GM12878 (cell line): Measurements from ENCODE around the gene CHAC1. TPM values are rescaled to one million over a fixed set of nuclear protein-coding genes. Genes with fewer than 3 reads are reported as not detected.

ENCODE experiments used
- ATAC-seq: fragments of 200-7000 bp; cut with Tn5 transposase; 3 replicates; pipeline ENCODE4 v1.9.1; 2020; ENCODE audit warnings: mild to moderate bottlenecking, moderate library complexity
- BruUV-seq: library from RNA; stranded (reverse); fragments of 400-500 nt; replicated peaks from 2 replicates; lab custom pipeline; 2021; lab: Mats Ljungman, UMichigan
- CTCF ChIA-PET: fragments of 300-600 bp; sonication (Branson Sonifier 250); formaldehyde crosslinking; extraction: SDS; loops from one replicate; lab custom pipeline; 2021; ENCODE audit warnings: inconsistent platforms; lab: Yijun Ruan, JAX
- POLR2A ChIA-PET: fragments of 350-600 bp; formaldehyde crosslinking; extraction: SDS; loops from one replicate; lab custom pipeline; 2021; ENCODE audit warnings: inconsistent platforms; lab: Charles Lee
- RAD21 ChIA-PET: fragments of 300-600 bp; sonication (Branson Sonifier 250); formaldehyde crosslinking; loops from one replicate; lab custom pipeline; 2023; ENCODE audit warnings: antibody characterized with exemption; ENCODE audit not compliant: unreplicated experiment; lab: Charles Lee
- SMC1A ChIA-PET: fragments of 300-600 bp; sonication (Branson Sonifier 250); formaldehyde crosslinking; loops from one replicate; lab custom pipeline; 2023; ENCODE audit not compliant: unreplicated experiment, uncharacterized antibody; lab: Charles Lee
- DNase-seq: peaks from one replicate; pipeline ENCODE4 v3.0.0-alpha.2; 2011; ENCODE audit warnings: low read depth, low spot score
- FAIRE-seq: peaks from 3 replicates; lab custom pipeline; 2011; peaks lifted over from hg19 to GRCh38; lab: Jason Lieb, UNC
- H2AFZ ChIP-seq: 2 replicates; pipeline ENCODE4 v1.6.0; 2011; ENCODE audit warnings: low read depth, low read length, control low read depth; ENCODE audit not compliant: control insufficient read depth
- H3K27ac ChIP-seq: 2 replicates; pipeline ENCODE4 v1.5.1; 2011; ENCODE audit warnings: control low read depth; ENCODE audit not compliant: control insufficient read depth, insufficient read depth
- H3K27me3 ChIP-seq, 2 experiments: replicated peaks in 1 of 2; 2 replicates each; pipeline versions ENCODE4 v1.6.0 to v1.6.1; 2011; ENCODE audit warnings: low read length in 1 of 2; ENCODE audit not compliant: control insufficient read depth in 2 of 2, insufficient read depth in 2 of 2
- H3K36me3 ChIP-seq, 2 experiments: 2 replicates each; pipeline ENCODE4 v1.5.1; 2011; ENCODE audit warnings: low read length in 1 of 2; ENCODE audit not compliant: control insufficient read depth in 2 of 2, insufficient read depth in 2 of 2
- H3K4me1 ChIP-seq: 2 replicates; pipeline ENCODE4 v1.6.1; 2011; ENCODE audit warnings: mild to moderate bottlenecking, low read length, moderate library complexity, mixed read lengths; ENCODE audit not compliant: control insufficient read depth, insufficient read depth
- H3K4me2 ChIP-seq: 2 replicates; pipeline ENCODE4 v1.6.0; 2011; ENCODE audit warnings: control low read depth; ENCODE audit not compliant: control insufficient read depth, insufficient read depth
- H3K4me3 ChIP-seq: fragments of 200-600 bp; sonication (generic); 2 replicates; pipeline ENCODE4 v1.5.1; 2016
- H3K79me2 ChIP-seq: 2 replicates; pipeline ENCODE4 v1.6.0; 2011; ENCODE audit warnings: low read length; ENCODE audit not compliant: control insufficient read depth, insufficient read depth
- H3K9ac ChIP-seq: 2 replicates; pipeline ENCODE4 v1.8.0; 2011; ENCODE audit warnings: low read length, control low read depth, mixed read lengths; ENCODE audit not compliant: control insufficient read depth, insufficient read depth
- H3K9me3 ChIP-seq: replicated peaks from 3 replicates; pipeline ENCODE4 v1.5.1; 2011; ENCODE audit warnings: mild to moderate bottlenecking, low read length; ENCODE audit not compliant: control insufficient read depth, insufficient read depth
- H4K20me1 ChIP-seq: 2 replicates; pipeline ENCODE4 v1.6.0; 2011; ENCODE audit not compliant: control insufficient read depth, insufficient read depth
- BMI1 ChIP-seq: fragments of 450-650 bp; IDR thresholded peaks from 2 replicates; pipeline ENCODE4 v1.6.1; 2016; ENCODE audit warnings: mild to moderate bottlenecking, moderate library complexity, borderline replicate concordance
- CREM ChIP-seq: IDR thresholded peaks from 2 replicates; pipeline ENCODE4 v1.6.1; 2014; ENCODE audit warnings: antibody characterized with exemption, low read depth
- EED ChIP-seq: sonication (generic); IDR thresholded peaks from 2 replicates; pipeline ENCODE4 v1.6.1; 2016; ENCODE audit warnings: antibody characterized with exemption, low read depth
- EZH2 ChIP-seq: IDR thresholded peaks from 2 replicates; pipeline ENCODE4 v1.6.1; 2012; ENCODE audit warnings: low read depth, mild to moderate bottlenecking, control low read depth, inconsistent platforms, low read length, borderline replicate concordance; ENCODE audit not compliant: control insufficient read depth
- FOS ChIP-seq: IDR thresholded peaks from 3 replicates; pipeline ENCODE4 v1.6.1; 2011; ENCODE audit warnings: borderline replicate concordance; ENCODE audit not compliant: insufficient read length; ENCODE audit errors: extremely low read depth
- NRF1 ChIP-seq: conservative IDR thresholded peaks from 2 replicates; pipeline ENCODE4 v1.6.1; 2011; ENCODE audit warnings: mild to moderate bottlenecking, low read depth, low read length, improper control_type of control experiment
- RB1 ChIP-seq: fragments of 450-650 bp; formaldehyde crosslinking; IDR thresholded peaks from 2 replicates; pipeline ENCODE4 v1.6.1; 2017; ENCODE audit warnings: mild to moderate bottlenecking, borderline replicate concordance
- SIN3A ChIP-seq: IDR thresholded peaks from 2 replicates; pipeline ENCODE4 v1.6.1; 2012; ENCODE audit warnings: low read depth, low read length, improper control_type of control experiment
- TARDBP ChIP-seq: IDR thresholded peaks from 2 replicates; pipeline ENCODE4 v1.6.1; 2016; ENCODE audit warnings: borderline replicate concordance
- YBX1 ChIP-seq: fragments of 450-650 bp; IDR thresholded peaks from 2 replicates; pipeline ENCODE4 v1.6.1; 2016; ENCODE audit warnings: antibody characterized with exemption
- WGBS: methylation state at CpG from one replicate; pipeline ENCODE4 v1.1.6; 2016; ENCODE audit warnings: low lambda C conversion rate; ENCODE audit not compliant: insufficient replicate concordance, insufficient coverage; ENCODE audit errors: missing lambda C conversion rate; 5-methylcytosine and 5-hydroxymethylcytosine counted together
- in situ Hi-C: fragments of 300-500 bp; cut with MboI; formaldehyde crosslinking; loops from 9 replicates; pipeline ENCODE4 v1.14.3; 2018; ENCODE audit warnings: mixed read lengths
- intact Hi-C: fragments of 100-400 bp; cut with micrococcal nuclease; formaldehyde crosslinking; loops from one replicate; pipeline ENCODE4 v1.14.2; 2022; ENCODE audit not compliant: unreplicated experiment
- polyA plus RNA-seq, 11 experiments: library from polyadenylated mRNA; depleted of rRNA in 4 of 11; unstranded in 6 of 11; stranded (reverse) in 5 of 11; fragments of >200 nt; fragmentation: Nextera tagmentation in 4 of 11; fragmentation: Illumina TruSeq in 1 of 11; extraction: Ambion mirVana in 4 of 11; extraction: Trizol in 1 of 11; gene quantifications; 1 replicate in 1 of 11; 2 replicates in 10 of 11; pipeline versions ENCODE4 v1.2.1 to v1.2.3, GENCODE V29; 2011 to 2016; ENCODE audit warnings: inconsistent platforms in 2 of 11, missing spikeins in 2 of 11, low read depth in 1 of 11
- total RNA-seq, 4 experiments: library from RNA; depleted of rRNA in 3 of 4; stranded (reverse); fragments of >200 nt in 3 of 4; fragmentation: Illumina TruSeq in 1 of 4; extraction: Trizol in 1 of 4; gene quantifications; 2 replicates each; pipeline versions ENCODE4 v1.2.1 to v1.2.3, GENCODE V29; 2013 to 2021
- TF ChIP-seq, protein P1 (sequence below): IDR thresholded peaks from 2 replicates; pipeline ENCODE4 v1.6.1; 2012; ENCODE audit warnings: low read depth, low read length, improper control_type of control experiment
- TF ChIP-seq, protein P2 (sequence below): fragments of 450-650 bp; IDR thresholded peaks from 2 replicates; pipeline ENCODE4 v1.6.1; 2017; ENCODE audit warnings: antibody characterized with exemption, mild to moderate bottlenecking, moderate library complexity
- TF ChIP-seq, protein P3 (sequence below): fragments of 450-650 bp; IDR thresholded peaks from 2 replicates; pipeline ENCODE4 v1.6.1; 2016; ENCODE audit warnings: mild to moderate bottlenecking
- TF ChIP-seq, protein P4 (sequence below): fragments of 450-650 bp; formaldehyde crosslinking; IDR thresholded peaks from 2 replicates; pipeline ENCODE4 v1.4.0; 2020; ENCODE audit warnings: mild to moderate bottlenecking, moderate library complexity

Gene CHAC1
- total and polyA plus RNA-seq, 10 of the 15 experiments (the other 5 are each of a cell fraction or from before 2014, with no cell fraction given), result 0.37 to 5.9 (median 3.3) TPM

DNA sequence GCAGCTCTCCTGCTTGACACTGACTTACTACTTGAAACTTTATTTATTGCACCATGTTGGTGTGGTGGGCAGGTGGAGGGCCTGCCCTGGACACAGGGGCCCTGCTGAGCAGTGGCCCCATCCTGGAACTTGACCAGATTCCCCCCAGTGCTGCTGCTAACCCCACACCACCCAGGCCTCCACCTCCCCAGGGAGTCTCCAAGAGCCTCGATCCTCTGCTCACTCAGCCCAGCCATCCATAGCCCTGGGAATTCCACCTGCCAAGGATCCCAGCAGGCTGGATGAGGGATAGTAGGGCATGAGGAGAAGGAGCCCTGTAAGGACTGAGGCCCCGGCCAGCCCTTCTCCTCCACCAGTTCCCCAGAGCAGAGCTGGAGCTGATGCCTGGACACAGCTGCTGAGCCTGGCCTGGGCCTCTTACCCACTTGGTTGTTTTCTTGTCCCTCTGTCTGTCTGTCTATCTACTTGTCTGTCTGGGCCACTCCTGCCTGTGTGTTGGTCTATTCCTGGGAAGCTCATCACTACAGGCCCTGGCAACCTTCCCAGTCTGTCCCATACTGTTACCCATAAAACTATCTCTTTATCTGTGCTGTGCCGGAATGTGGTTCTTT lies 2.8 kb downstream of the CHAC1 start:
- Histone ChIP-seq H3K4me3 (no peak overlapping the region), H3K36me3 (no peaks in the 10 kb centered on the region), H2AFZ (no peak overlapping the region), H3K9me3 (no peaks in the 10 kb centered on the region), H3K4me1 (peaks cover 7% of the 10 kb centered on the region), H3K4me2 (no peak overlapping the region), H4K20me1 (no peaks in the 10 kb centered on the region), H3K27me3 (no peaks in the 10 kb centered on the region), H3K27ac (no peak overlapping the region), H3K9ac (no peak overlapping the region), H3K79me2 (no peaks in the 10 kb centered on the region)
- SMC1A ChIA-PET, result no interaction called here
- no peak for DNase-seq
- POLR2A ChIA-PET, result no interaction called here
- WGBS, result 87% methylated on average over 3 of the region's 3 CpGs
- no peak for FAIRE-seq
- in situ Hi-C loops (no loop called here), intact Hi-C loops (no loop called here)
- no peak for ATAC-seq
- CTCF ChIA-PET, result interaction anchor here (0.6 to 0.8 kb wide), 2 partner anchors 8 to 55 kb away, joined by 3 read pairs; no protein-coding TSS in a partner anchor
- no TSS peak for BruUV-seq
- RAD21 ChIA-PET, result no interaction called here
- TF ChIP-seq SIN3A (no peak), TARDBP (no peak), FOS (no peak), EZH2 (no peak), BMI1 (no peak), YBX1 (no peak), NRF1 (no peak), EED (no peak), RB1 (no peak), CREM (no peak)
- TF ChIP-seq, protein P1, sequence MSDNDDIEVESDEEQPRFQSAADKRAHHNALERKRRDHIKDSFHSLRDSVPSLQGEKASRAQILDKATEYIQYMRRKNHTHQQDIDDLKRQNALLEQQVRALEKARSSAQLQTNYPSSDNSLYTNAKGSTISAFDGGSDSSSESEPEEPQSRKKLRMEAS, result no peak
- TF ChIP-seq, protein P2, sequence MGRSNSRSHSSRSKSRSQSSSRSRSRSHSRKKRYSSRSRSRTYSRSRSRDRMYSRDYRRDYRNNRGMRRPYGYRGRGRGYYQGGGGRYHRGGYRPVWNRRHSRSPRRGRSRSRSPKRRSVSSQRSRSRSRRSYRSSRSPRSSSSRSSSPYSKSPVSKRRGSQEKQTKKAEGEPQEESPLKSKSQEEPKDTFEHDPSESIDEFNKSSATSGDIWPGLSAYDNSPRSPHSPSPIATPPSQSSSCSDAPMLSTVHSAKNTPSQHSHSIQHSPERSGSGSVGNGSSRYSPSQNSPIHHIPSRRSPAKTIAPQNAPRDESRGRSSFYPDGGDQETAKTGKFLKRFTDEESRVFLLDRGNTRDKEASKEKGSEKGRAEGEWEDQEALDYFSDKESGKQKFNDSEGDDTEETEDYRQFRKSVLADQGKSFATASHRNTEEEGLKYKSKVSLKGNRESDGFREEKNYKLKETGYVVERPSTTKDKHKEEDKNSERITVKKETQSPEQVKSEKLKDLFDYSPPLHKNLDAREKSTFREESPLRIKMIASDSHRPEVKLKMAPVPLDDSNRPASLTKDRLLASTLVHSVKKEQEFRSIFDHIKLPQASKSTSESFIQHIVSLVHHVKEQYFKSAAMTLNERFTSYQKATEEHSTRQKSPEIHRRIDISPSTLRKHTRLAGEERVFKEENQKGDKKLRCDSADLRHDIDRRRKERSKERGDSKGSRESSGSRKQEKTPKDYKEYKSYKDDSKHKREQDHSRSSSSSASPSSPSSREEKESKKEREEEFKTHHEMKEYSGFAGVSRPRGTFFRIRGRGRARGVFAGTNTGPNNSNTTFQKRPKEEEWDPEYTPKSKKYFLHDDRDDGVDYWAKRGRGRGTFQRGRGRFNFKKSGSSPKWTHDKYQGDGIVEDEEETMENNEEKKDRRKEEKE, result no peak
- TF ChIP-seq, protein P3, sequence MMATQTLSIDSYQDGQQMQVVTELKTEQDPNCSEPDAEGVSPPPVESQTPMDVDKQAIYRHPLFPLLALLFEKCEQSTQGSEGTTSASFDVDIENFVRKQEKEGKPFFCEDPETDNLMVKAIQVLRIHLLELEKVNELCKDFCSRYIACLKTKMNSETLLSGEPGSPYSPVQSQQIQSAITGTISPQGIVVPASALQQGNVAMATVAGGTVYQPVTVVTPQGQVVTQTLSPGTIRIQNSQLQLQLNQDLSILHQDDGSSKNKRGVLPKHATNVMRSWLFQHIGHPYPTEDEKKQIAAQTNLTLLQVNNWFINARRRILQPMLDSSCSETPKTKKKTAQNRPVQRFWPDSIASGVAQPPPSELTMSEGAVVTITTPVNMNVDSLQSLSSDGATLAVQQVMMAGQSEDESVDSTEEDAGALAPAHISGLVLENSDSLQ, result no peak
- TF ChIP-seq, protein P4, sequence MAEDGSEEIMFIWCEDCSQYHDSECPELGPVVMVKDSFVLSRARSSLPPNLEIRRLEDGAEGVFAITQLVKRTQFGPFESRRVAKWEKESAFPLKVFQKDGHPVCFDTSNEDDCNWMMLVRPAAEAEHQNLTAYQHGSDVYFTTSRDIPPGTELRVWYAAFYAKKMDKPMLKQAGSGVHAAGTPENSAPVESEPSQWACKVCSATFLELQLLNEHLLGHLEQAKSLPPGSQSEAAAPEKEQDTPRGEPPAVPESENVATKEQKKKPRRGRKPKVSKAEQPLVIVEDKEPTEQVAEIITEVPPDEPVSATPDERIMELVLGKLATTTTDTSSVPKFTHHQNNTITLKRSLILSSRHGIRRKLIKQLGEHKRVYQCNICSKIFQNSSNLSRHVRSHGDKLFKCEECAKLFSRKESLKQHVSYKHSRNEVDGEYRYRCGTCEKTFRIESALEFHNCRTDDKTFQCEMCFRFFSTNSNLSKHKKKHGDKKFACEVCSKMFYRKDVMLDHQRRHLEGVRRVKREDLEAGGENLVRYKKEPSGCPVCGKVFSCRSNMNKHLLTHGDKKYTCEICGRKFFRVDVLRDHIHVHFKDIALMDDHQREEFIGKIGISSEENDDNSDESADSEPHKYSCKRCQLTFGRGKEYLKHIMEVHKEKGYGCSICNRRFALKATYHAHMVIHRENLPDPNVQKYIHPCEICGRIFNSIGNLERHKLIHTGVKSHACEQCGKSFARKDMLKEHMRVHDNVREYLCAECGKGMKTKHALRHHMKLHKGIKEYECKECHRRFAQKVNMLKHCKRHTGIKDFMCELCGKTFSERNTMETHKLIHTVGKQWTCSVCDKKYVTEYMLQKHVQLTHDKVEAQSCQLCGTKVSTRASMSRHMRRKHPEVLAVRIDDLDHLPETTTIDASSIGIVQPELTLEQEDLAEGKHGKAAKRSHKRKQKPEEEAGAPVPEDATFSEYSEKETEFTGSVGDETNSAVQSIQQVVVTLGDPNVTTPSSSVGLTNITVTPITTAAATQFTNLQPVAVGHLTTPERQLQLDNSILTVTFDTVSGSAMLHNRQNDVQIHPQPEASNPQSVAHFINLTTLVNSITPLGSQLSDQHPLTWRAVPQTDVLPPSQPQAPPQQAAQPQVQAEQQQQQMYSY (CRISPR knock-in tag), result no peak
